Keratinocyte (primary cell): ENCODE data around the gene SVOPL.

Experiments
- CTCF ChIP-seq, 3 experiments: IDR thresholded peaks in 1 of 3; conservative IDR thresholded peaks in 1 of 3; optimal IDR thresholded peaks in 1 of 3; 2 replicates in 2 of 3; 3 replicates in 1 of 3; pipeline versions ENCODE3 to v1.5.1; 2011; ENCODE audit warnings: low read length in 3 of 3, mild to moderate bottlenecking in 3 of 3, moderate library complexity in 2 of 3, control low read depth in 1 of 3, inconsistent platforms in 1 of 3; ENCODE audit not compliant: insufficient read depth in 2 of 3; ENCODE audit errors: extremely low read depth in 1 of 3
- EZH2 ChIP-seq: IDR thresholded peaks from one replicate; pipeline ENCODE4 v1.6.1; 2012; ENCODE audit warnings: inconsistent platforms, mild to moderate bottlenecking, low read length, moderate library complexity

- no peak for TF ChIP-seq EZH2
- TF ChIP-seq CTCF (optimal IDR thresholded peaks at IDR 0.05 in 1 of 3, IDR thresholded peaks at IDR 0.05 in 1 of 3, conservative IDR thresholded peaks at IDR 0.05 in 1 of 3; ENCODE audit: extremely low read depth in 1 of 3, insufficient read depth in 2 of 3, low read length in 3 of 3), result no peak
Measured at GRCh38 chr7:138549082-138549481, 152.1 kb downstream of the SVOPL start.
